SK-N-SH (cell line): Measurements from ENCODE around the gene GSK3A. TPM values are rescaled to one million over a fixed set of nuclear protein-coding genes. Genes with fewer than 3 reads are reported as not detected.

ENCODE experiments used
- CHD2 ChIP-seq: fragments of 150-350 bp; IDR thresholded peaks from 2 replicates; pipeline ENCODE4 v1.6.1; 2018; ENCODE audit warnings: low read length; ENCODE audit not compliant: partially characterized antibody
- CTCF ChIP-seq: fragments of 200-600 bp; sonication (generic); IDR thresholded peaks from 2 replicates; pipeline ENCODE4 v1.6.1; 2017; ENCODE audit warnings: antibody characterized with exemption, mild to moderate bottlenecking, moderate library complexity
- ELF1 ChIP-seq: IDR thresholded peaks from 2 replicates; pipeline ENCODE4 v1.4.0; 2012
- EZH2phosphoT487 ChIP-seq: fragments of 200-600 bp; sonication (generic); IDR thresholded peaks from 2 replicates; pipeline ENCODE4 v1.6.1; 2017; ENCODE audit warnings: low read depth, mixed run types, mild to moderate bottlenecking, antibody characterized with exemption, moderate library complexity, borderline replicate concordance
- FOSL2 ChIP-seq: IDR thresholded peaks from 2 replicates; pipeline ENCODE4 v1.4.0; 2012; ENCODE audit warnings: low read depth, mild to moderate bottlenecking, moderate library complexity, borderline replicate concordance
- FOXJ3 ChIP-seq: sonication (generic); formaldehyde crosslinking; IDR thresholded peaks from 2 replicates; pipeline ENCODE4 v1.5.1; 2020; ENCODE audit warnings: mild to moderate bottlenecking, missing genetic modification reagents
- FOXM1 ChIP-seq: IDR thresholded peaks from 2 replicates; pipeline ENCODE4 v1.4.0; 2012; ENCODE audit warnings: low read depth, mild to moderate bottlenecking
- GABPA ChIP-seq: IDR thresholded peaks from 2 replicates; pipeline ENCODE4 v1.4.0; 2012; ENCODE audit warnings: low read depth, mild to moderate bottlenecking
- GATA2 ChIP-seq: sonication (generic); formaldehyde crosslinking; IDR thresholded peaks from 2 replicates; pipeline ENCODE4 v1.5.0; 2020; ENCODE audit warnings: mild to moderate bottlenecking, missing genetic modification reagents
- JUND ChIP-seq: IDR thresholded peaks from 2 replicates; pipeline ENCODE4 v1.4.0; 2012
- MAX ChIP-seq: IDR thresholded peaks from 2 replicates; pipeline ENCODE4 v1.4.0; 2012; ENCODE audit warnings: low read depth
- MXI1 ChIP-seq: IDR thresholded peaks from 2 replicates; pipeline ENCODE4 v1.6.1; 2012; ENCODE audit warnings: mild to moderate bottlenecking, low read depth, low read length, improper control_type of control experiment
- NFIC ChIP-seq: IDR thresholded peaks from 2 replicates; pipeline ENCODE4 v1.4.0; 2012; ENCODE audit warnings: borderline replicate concordance
- NRF1 ChIP-seq: IDR thresholded peaks from 2 replicates; pipeline ENCODE4 v1.6.1; 2012; ENCODE audit warnings: low read depth, mild to moderate bottlenecking, low read length
- PBX3 ChIP-seq: IDR thresholded peaks from 2 replicates; pipeline ENCODE4; 2012
- POLR2AphosphoS5 ChIP-seq: IDR thresholded peaks from 2 replicates; pipeline ENCODE4 v1.6.1; 2012; ENCODE audit warnings: low read depth, low read length
- RAD21 ChIP-seq: IDR thresholded peaks from 2 replicates; pipeline ENCODE4 v1.6.1; 2012; ENCODE audit warnings: mild to moderate bottlenecking, low read length
- RCOR1 ChIP-seq: fragments of 150-350 bp; IDR thresholded peaks from 2 replicates; pipeline ENCODE4 v1.6.1; 2017; ENCODE audit warnings: antibody characterized with exemption, low read length
- RXRA ChIP-seq: IDR thresholded peaks from 2 replicates; pipeline ENCODE4 v1.4.0; 2012; ENCODE audit warnings: low read depth, mild to moderate bottlenecking, borderline replicate concordance
- SIN3A ChIP-seq: IDR thresholded peaks from 2 replicates; pipeline ENCODE4 v1.6.1; 2012; ENCODE audit warnings: low read depth, mild to moderate bottlenecking, low read length, moderate library complexity, borderline replicate concordance
- SMC3 ChIP-seq: IDR thresholded peaks from 2 replicates; pipeline ENCODE4 v1.6.1; 2012; ENCODE audit warnings: low read depth, low read length, improper control_type of control experiment
- TAF1 ChIP-seq: IDR thresholded peaks from 2 replicates; pipeline ENCODE4 v1.6.1; 2012; ENCODE audit warnings: low read depth, mild to moderate bottlenecking, low read length, moderate library complexity, borderline replicate concordance
- TCF12 ChIP-seq: IDR thresholded peaks from 2 replicates; pipeline ENCODE4 v1.4.0; 2012
- TEAD4 ChIP-seq: IDR thresholded peaks from 2 replicates; pipeline ENCODE4 v1.4.0; 2012; ENCODE audit warnings: mild to moderate bottlenecking, borderline replicate concordance; ENCODE audit not compliant: insufficient read depth
- USF1 ChIP-seq: IDR thresholded peaks from 2 replicates; pipeline ENCODE4 v1.4.0; 2012; ENCODE audit warnings: low read depth, borderline replicate concordance
- USF2 ChIP-seq: fragments of 150-350 bp; IDR thresholded peaks from 2 replicates; pipeline ENCODE4 v1.6.1; 2017; ENCODE audit warnings: antibody characterized with exemption, low read length, low read depth, borderline replicate concordance
- ZBTB33 ChIP-seq: IDR thresholded peaks from 2 replicates; pipeline ENCODE4 v1.4.0; 2012; ENCODE audit warnings: low read depth, borderline replicate concordance
- polyA plus RNA-seq, 3 experiments: library from polyadenylated mRNA; depleted of rRNA; stranded (reverse); fragments of >200 nt; gene quantifications; 2 replicates each; pipeline ENCODE4 v1.2.3, GENCODE V29; 2012

The GSK3A gene
- polyA plus RNA-seq, 1 of the 3 experiments (the other 2 are of a cell fraction), result 42.1 TPM

- no peak for TF ChIP-seq USF1
- TF ChIP-seq FOSL2, result no peak
- peak; percentile 46; the same call in 1 of the 2 replicates for TF ChIP-seq SIN3A
- TF ChIP-seq POLR2AphosphoS5, result peak; percentile 80
- TF ChIP-seq FOXM1, result no peak
- no peak for TF ChIP-seq EZH2phosphoT487
- peak; percentile 23; the same call in 1 of the 2 replicates for TF ChIP-seq PBX3
- TF ChIP-seq NRF1, result peak; percentile 88
- TF ChIP-seq RAD21, result peak; percentile 77
- TF ChIP-seq JUND, result no peak
- no peak for TF ChIP-seq ZBTB33
- TF ChIP-seq RCOR1, result peak; percentile 42; the same call in 1 of the 2 replicates
- peak; percentile 73 for TF ChIP-seq SMC3
- peak; percentile 89 for TF ChIP-seq CTCF
- TF ChIP-seq MAX, result peak; percentile 16; the same call in 1 of the 2 replicates
- TF ChIP-seq MXI1, result peak; percentile 27
- TF ChIP-seq TEAD4, result no peak
- TF ChIP-seq USF2, result no peak
- TF ChIP-seq TAF1, result peak; percentile 45; the same call in 1 of the 2 replicates
- no peak for TF ChIP-seq ELF1
- no peak for TF ChIP-seq GABPA
- 0 out of 2 replicates have a peak, but pooled peaks have one; percentile 31 for TF ChIP-seq GATA2 (CRISPR knock-in tag)
- TF ChIP-seq TCF12, result peak; percentile 38; the same call in 1 of the 2 replicates
- TF ChIP-seq CHD2, result peak; percentile 37
- TF ChIP-seq NFIC, result peak; percentile 81
- TF ChIP-seq FOXJ3 (CRISPR knock-in tag), result no peak
- no peak for TF ChIP-seq RXRA
- TF ChIP-seq, all 33 proteins: peak for 17
Observed at GRCh38 chr19:42279902-42280814, 37.8 kb upstream of the GSK3A start (continued).
